GM19324 (cell line): ENCODE data around the gene DUSP10.

Source experiments
- ATAC-seq: cut with Tn5 transposase; IDR thresholded peaks from one replicate; pipeline ENCODE4 v1.9.1; 2021; ENCODE audit warnings: mild to moderate bottlenecking, moderate library complexity; ENCODE audit not compliant: unreplicated experiment, low FRiP score

Gene DUSP10

DNA sequence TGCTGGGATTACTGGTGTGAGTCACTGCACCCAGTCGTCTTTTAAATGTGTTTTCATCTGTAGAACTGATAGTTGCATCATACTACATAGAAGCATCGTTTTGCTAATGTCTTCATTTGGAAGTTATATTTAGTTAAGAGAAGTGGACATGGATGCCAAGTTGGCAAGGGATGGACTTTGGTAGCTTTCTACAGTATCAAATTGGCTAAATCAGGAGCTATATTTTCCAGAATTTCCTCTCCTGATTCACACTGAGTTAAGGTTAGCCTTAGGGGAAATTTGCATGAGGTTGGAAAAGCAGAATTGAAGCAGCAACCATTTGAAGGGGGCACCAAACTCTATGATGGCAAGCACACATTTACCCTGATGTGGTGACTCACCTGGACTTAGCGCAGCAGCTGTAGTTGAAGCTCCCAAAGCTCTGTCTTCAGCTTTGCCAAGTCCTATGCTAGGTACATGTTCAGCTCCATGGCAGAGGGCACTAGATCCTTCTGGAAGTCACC, 43.9 kb downstream of the DUSP10 start:
- ATAC-seq = no peak

DNA sequence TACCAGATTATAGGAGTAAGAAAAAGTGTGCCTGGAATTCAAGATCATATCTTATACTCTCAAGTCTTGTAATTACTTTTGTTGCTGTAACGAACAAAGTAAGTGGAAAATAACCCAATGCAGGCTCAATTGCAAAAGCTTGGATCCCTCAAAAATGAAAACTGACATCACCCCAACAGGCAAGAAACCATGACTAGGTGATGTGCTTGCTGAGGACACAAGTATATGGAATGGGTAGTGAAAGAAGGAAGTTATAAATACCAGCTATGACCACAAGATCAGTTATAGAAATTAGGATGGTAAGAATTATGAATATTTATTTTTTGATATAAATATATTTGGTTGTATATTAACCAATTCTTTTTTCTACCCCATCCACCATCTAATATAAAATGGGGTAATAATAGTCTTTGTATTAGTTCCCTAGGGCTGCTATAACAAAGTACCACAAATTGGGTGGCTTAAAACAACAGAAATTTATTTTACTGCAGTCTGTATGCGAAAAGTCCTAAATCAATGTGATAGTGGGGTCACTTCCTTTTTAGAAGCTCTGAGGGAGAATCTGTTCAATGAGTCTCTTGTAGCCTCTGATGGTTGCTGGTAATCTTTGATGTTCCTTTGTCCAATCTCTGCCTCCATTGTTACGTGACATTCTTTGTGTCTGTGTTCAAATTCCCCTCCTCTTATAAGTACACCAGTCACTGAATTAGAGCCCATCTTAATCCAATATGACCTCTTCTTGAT, 45.0 kb downstream of the DUSP10 start:
- ATAC-seq = no peak

DNA sequence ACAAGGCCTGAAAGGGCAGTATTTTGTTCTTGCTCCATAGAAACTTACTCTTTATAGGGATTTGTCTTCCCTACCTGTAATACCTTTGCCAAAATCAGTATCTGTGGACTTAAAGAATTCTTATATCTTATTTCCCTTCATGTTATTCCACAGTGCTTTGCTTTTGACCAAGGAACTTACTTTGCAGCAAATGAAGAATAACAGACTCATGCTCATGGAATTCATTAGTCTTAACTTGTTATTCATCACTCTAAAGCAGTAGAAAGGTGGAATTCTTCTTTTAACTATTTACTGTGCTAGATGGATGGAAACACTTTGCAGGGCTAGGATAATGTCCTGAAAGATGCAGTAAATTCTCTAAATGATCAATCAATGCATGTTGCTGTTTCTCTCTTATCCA, 45.9 kb downstream of the DUSP10 start:
- no peak for ATAC-seq

DNA sequence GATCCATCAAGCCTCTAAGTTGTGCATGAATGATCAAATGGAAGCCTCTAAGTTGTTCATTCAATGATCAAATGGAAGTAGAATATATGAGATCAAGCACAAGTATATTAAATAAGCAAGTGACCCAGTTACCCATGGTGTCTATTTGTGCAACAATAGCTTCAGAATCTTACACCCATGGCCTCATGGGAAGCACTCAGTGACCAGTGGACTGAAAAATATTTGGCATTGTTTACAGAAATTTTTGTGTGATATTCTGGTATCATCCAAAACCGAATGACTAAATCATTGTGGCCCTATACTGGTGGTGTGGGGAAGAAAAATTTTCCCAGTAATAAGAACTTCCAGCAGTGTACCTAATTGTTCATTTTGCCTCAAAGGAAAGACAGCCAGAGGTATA, 46.6 kb downstream of the DUSP10 start:
- ATAC-seq = no peak

DNA sequence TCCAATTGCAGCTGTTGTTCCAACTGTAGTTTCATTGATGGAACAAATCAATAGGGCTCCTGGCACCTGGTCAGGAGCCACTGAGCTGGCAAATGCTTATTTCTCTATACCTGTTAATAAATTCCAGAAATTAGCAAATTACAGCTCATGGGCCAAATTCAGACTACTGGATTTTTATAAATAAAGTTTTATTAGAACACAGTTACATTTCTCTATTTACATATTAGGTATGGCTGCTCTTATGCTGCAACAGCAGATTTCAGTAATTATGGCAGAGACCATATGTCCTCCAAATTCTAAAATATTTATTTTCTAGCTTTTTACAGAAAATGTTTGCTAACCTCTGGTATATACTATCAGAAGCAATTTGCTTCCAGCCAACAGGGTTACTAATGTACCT, 47.8 kb downstream of the DUSP10 start:
- no peak for ATAC-seq

DNA sequence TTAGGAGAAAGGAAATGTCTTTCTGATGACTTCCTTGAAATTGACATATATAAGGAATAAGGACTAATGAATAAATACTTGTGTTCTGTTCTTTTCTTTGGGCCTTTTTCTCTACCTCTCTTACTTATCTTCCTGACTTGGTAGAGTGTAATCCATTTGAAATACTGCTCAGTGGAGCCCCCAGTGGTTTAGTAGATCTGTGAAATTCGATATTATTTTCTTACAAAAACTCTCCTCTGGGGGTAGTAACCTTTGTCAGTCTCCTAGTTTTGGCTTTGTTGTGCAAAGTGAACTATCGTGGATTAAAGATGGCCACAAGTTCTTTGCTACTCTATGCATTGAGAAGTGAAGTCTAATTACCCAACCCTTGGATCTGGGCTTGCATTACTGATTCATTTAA, 48.8 kb downstream of the DUSP10 start:
- ATAC-seq = no peak

DNA sequence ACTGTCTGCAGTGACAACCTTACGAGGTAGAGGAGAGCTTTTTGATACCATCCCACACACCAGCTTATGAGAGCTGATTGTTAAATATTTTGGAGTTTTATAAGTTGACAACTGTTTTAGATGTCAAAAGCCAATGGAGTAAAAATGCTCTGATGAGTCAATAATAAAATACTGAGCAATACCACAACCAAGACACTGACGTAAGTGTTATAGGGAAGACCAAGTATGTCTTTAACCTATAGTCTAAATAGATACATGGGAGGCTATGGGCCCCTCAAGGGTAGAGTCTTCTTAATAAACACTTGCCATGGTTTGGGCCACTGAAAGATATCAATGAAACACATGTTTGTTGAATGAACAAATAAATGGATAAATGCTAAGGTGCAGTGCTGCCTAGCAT, 49.2 kb downstream of the DUSP10 start:
- ATAC-seq = no peak

DNA sequence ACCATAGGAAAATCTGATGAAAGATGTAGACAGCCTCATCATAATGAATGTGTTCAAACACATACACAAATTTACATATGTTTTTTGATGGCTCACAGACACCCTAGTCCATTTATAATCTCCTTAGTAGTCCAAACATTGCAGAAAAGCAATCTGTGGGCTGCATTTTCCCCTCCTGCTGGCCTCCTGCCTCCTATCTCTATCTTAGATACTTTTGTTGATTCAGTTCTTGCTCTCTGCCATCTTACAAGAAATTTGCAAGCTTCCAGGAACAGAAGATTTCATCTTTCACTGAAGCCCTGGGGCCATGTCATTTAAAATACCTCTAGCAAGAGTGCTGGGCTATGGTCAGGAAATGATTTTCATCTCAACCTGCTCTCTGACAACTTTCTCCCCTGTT, 50.6 kb downstream of the DUSP10 start:
- no peak for ATAC-seq

DNA sequence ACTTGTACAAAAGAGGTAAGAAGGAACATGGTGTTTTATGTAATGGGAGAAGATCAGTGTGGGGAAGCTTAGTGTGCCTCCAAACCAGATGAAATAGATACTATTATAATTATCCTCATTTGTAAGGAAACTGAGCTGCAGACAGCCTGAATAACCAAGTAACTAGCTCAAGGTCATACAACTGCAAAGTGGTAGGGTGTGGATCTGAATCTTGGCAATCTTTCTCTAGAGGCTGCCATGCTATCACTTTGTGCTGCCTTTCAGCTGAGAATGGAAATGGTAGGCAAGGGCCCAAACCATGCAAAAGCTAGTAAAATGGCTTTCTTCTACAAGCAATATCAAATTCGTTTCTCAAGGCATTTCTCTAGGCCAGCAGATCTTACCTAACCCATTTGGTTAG, 51.0 kb downstream of the DUSP10 start:
- ATAC-seq = no peak

DNA sequence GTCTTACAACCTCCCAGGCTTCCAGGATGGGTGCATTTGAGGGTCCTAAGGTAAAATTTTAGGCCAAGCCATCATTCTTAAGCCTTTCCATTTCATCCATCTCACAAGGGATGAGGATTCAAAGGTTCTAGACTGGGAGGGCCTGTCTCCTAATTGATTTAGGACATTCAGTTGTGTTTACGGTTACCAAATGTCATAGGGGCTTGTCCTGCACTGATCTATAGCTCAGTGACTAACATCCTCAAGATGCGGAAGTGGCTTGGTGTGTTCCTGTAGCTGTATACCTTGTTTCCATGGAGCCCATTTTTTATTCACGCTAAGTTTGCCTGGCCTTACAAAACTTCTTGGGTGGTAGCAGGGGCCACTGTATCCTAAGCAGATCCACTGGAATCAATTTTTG, 52.8 kb downstream of the DUSP10 start:
- no peak for ATAC-seq

DNA sequence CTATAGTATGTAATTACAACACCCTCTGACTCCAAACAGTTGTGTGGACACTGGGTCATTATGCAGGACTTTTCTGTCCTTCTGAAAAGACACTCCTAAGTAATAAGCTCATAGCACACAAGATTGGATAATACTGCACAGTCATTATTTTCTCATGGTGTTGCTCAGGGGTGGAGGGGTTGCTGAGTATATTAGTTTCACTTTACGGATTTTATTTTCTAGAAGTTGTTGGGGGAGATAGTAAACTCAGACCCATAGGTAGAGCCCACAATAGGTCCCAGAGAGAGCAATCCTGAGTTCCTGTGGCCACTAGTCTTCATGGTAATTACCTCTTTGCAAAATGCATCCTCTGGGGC, 53.4 kb downstream of the DUSP10 start:
- ATAC-seq = no peak

DNA sequence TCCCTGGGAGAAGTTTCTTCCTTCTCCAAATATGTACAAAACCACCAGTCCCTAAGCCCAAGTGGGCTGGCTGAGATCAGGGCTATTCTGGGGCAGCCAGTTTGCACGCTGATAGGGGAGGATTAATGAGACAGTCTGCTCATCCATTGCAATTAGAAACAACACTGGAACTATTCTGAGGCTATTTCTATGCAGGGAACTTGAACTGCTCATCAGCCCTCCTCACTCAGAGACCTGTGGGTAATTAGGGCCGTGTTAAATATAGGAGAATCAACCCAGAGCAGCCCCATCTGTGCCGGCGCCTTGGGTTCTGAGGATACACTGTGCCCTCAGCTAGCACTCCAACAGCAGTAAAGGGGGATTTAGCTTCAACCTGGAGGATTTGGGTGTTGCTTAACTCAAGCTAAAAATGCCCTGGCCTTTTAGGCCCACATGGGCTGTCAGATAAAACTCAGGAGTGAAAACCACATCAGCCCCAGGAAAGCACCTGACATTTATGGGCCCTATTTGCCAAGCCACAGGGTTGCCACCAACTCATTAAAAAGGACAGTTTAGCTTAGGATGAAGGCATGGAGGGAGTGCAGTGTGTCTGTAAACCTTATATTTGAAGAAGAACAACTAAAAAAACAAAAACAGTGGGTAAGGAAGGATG, 53.9 kb downstream of the DUSP10 start:
- no peak for ATAC-seq

DNA sequence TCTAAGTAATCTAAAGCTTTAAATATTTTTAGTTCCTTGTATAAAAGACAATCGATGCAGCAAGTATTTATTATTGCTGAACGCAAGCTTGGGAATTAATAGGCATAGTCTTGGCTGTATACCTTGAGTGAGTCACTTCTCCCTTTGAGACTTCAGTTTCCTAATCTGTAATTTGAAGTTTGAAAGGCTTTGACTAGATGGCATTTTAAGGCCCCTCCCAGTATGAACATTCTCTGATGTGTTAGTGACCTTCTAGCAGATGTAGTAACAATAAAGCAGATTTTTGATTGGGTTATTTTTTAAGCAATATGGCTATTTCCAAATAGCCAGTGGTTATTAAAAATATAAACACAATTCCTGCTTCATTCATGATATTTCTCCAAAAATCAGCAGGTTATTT, 58.2 kb downstream of the DUSP10 start:
- ATAC-seq = no peak

DNA sequence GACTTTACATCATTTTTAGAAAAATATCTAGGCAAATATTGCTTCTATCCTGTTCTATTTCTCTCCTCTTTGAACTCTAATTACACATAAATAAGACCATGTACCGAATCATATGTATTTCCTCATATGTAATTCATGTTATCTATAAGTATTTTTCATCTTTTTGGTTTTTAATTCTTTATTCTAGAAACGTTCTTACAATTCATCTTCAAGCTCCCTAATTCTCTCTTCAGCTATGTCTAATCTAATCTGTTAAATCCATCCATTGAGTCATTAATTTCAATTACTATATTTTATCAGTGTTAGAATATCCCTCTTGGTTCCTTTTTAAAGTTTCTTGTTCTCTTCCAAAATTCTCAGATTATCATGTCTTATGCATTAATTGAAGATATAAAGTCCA, 61.8 kb downstream of the DUSP10 start:
- no peak for ATAC-seq

DNA sequence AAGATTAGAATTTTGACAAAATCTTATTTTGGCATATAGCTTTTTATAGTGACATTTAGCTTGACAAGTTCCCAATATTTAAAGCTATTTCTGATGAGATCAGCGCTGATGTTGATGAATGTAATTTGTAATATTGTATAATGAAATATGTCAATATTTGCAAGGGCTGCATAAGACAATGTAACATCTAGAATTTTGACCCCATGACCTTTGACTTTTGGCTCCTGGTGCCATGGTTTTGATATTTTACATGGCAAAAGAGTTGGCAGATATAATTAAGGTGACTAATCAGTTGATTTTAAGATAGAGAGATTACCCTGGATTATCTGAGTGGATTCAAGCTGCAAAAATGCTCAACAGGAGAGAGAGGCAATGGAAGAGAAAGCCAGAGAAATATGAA, 63.9 kb downstream of the DUSP10 start:
- ATAC-seq = no peak

DNA sequence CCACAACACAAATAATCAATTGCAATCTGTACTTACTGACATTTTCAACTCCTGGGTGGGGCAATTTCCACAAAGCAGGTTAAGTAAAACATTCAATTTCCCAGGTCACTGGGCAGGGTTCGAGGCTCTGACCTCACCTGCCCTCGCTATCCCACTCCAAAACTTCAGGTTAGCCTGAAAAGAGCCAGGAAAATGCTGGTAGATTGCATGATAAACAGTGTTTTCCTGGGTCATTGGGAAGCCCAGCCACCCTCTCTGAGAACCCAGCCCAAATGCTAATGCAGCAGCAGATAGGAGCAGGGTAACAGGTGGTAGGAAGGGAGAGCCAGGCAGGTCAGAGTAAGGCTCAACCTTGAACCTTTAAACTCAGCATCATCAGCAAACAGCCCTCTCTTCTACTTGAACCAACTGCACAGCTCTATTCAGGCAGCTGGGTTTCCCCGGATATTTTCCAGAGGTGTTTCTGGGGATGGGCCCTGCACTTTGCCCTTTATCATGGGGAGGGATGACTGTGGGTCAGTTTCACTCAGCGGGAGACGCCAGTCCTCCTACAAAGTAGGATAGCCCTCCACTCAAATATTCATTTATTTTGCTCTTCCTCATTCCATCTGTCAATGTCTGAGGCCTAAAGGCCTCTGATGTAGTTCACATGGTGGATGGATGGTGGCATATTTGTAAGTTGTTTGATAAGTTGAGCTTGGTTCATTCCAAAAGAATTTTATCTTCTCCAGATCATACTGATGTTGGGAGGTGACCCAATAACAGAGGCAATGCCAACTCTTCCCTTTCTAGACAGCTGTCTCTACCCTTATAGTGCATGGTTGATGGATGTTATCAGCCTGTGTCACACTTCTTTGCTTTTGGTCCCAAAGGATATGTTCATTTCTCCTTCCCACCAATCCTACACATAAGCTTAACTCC, 65.7 kb downstream of the DUSP10 start:
- ATAC-seq = no peak

DNA sequence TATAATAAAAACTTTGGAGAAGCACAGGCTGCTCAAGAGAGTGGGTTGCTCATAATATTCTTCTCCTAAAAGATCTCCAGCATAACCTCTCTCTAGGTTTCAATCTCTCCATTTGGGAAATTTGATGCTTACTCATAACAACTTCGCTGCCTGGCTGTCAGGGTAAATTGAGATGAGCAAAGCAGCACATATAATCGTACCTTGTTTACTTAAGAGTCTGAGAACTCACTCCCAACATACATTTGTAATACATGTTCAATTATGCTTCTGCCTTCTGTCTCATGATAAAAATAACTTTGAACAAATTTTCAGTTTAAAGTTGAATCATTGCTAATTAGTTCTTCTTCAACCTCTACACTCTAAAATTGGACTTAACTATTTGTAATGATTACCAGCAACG, 68.9 kb downstream of the DUSP10 start:
- no peak for ATAC-seq

DNA sequence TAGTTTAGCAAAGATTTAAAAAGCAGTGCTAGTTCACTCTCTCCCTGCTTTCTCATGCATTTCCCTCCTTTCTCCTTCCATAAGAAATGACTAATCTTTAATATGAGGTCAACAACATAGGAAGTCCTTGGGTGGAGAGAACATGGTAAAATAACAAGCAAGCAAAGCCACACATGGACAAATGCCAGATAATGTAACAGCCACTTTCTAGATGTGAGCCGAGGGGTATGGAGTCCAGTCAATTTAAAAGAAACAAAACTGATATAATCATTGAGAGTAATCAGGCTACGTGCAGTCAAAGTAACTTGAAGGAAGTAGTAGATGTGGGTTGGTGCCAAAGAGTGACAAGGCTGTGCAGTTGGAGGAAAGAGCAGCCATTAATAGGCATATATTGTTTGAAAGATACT, 69.6 kb downstream of the DUSP10 start:
- ATAC-seq = no peak

DNA sequence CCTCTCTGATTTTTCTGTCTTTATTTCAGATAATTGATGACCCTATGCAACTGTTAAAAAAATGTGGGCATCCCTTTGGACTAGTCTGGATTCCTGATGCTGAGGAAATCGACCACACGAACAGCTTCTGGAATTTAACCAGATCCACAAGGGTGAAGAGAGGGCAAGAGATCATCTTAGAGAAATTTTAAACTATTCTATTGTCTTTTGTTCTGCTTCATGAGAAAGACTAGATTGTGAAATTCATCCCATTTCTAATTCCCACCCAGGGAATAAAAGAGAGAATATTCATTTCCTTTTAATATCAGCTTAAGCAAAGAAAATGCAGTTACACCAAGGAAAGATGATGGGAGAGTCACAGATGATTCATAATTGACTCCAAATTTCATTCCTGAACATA, 71.8 kb downstream of the DUSP10 start:
- no peak for ATAC-seq

DNA sequence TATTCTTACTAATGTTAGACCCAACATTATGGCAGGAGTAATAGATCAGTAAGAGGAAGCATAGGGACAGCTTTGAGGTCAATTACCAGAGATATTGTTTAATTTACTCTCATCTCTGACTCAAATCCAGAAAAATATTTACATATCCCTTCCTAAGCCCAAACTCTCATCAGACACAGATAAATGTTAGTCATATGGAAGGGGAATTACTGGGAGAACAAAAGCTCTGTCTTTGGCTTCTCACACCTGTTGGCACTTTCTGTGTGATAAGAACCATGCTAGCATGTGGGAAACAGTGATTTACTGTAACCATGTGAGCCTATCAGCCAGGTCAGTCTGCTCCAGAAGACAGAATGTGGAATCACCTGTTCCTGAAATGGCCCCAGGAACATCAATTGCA, 72.4 kb downstream of the DUSP10 start:
- no peak for ATAC-seq

DNA sequence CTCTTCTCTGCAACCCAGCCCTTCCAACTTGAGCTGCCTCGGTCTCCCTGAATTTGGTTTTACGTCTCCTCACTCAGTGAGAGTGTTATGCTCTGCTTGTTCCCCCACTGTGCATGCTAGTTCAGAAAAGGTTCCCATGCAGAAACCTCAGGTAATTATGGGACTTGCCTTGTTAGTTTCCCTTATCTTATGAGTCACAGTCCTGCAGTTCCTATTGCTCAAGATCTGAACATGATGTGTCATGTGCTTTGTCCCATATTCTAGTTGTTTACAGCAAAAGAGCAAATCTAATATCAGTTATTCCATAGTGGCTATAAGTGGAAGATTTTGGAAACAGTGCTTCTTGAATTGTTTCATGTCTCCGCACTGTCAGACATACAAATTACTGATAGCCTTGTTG, 74.4 kb downstream of the DUSP10 start:
- ATAC-seq = peak; percentile 48
